ENCODE measurements around the gene IGF2. TPM values are rescaled to one million over a fixed set of nuclear protein-coding genes. Genes with fewer than 3 reads are reported as not detected.

Gene IGF2
- polyA plus RNA-seq, 1 donor (not counting 4 experiments of a cell fraction or from before 2014, with no cell fraction given) = not detected

DNA sequence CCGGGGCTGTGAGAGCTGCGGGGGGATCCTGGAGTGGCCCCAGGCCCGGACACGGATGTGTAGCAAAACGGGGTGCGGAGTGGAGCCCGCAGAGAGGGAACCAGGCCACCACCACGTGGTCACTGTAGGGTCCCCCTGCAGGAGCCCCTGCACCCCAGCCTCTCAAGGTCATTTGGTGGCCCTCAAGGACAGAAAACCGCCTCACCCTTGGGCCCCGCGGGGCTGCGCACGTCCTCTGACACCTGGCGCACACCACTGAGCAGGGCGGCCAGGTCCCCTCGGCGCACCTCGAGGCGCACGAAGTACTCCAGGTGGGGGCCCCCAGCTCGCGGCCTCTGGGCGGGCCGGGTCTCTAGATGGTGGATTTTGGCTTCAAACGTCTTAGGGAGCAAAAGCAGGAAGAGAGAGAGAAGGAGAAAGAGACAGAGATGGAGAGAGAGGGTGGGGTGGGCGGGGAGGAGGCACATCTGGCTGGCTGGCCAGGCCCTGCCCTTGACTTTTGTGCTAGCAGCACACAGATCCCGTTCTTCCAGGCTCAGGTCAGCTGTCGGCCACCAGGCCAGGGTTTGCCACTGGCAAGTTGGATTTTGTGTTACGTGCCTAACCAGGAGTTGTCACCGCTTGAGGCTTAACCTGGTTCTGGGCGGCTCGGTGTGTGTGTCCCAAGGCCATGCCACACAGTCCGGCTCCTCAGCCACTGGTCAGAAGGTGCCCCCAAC, 29.3 kb upstream of the IGF2 start:
- H3K4me1 ChIP-seq (ENCODE audit: control insufficient read depth, extremely low read depth, insufficient read depth, low read length) = no peaks in the 10 kb centered on the region
- no peak overlapping the region for H2AFZ ChIP-seq (ENCODE audit: control insufficient read depth, low read length)
- FAIRE-seq = no peak
- no peak for DNase-seq (ENCODE audit: low read depth, low spot score)
- H3K9me3 ChIP-seq (ENCODE audit: control insufficient read depth, low read depth, low read length) = no peaks in the 10 kb centered on the region
- H4K20me1 ChIP-seq (ENCODE audit: control insufficient read depth, extremely low read depth, insufficient read depth, low read length) = no peaks in the 10 kb centered on the region
- no peak overlapping the region for H3K4me2 ChIP-seq (ENCODE audit: control insufficient read depth, extremely low read depth, insufficient read depth, low read depth, low read length)
- H3K27me3 ChIP-seq (ENCODE audit: control insufficient read depth, extremely low read depth, insufficient read depth, low read length) = no peaks in the 10 kb centered on the region
- H3K79me2 ChIP-seq (ENCODE audit: control insufficient read depth, insufficient read depth, low read length) = no peaks in the 10 kb centered on the region
- TF ChIP-seq, protein P1, sequence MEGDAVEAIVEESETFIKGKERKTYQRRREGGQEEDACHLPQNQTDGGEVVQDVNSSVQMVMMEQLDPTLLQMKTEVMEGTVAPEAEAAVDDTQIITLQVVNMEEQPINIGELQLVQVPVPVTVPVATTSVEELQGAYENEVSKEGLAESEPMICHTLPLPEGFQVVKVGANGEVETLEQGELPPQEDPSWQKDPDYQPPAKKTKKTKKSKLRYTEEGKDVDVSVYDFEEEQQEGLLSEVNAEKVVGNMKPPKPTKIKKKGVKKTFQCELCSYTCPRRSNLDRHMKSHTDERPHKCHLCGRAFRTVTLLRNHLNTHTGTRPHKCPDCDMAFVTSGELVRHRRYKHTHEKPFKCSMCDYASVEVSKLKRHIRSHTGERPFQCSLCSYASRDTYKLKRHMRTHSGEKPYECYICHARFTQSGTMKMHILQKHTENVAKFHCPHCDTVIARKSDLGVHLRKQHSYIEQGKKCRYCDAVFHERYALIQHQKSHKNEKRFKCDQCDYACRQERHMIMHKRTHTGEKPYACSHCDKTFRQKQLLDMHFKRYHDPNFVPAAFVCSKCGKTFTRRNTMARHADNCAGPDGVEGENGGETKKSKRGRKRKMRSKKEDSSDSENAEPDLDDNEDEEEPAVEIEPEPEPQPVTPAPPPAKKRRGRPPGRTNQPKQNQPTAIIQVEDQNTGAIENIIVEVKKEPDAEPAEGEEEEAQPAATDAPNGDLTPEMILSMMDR (optimal IDR thresholded peaks at IDR 0.05 in 1 of 3, IDR thresholded peaks at IDR 0.05 in 1 of 3, conservative IDR thresholded peaks at IDR 0.05 in 1 of 3; ENCODE audit: extremely low read depth in 1 of 3, insufficient read depth in 2 of 3, low read length in 3 of 3) = no peak
- no peak for TF ChIP-seq EZH2 (IDR thresholded peaks at IDR 0.05; ENCODE audit: low read length)
- no peaks in the 10 kb centered on the region for H3K36me3 ChIP-seq (ENCODE audit: control insufficient read depth in 2 of 2, extremely low read depth in 1 of 2, insufficient read depth in 2 of 2, low read length in 2 of 2)
- H3K27ac ChIP-seq (ENCODE audit: control insufficient read depth, insufficient read depth, low read length) = no peak overlapping the region
- H3K4me3 ChIP-seq (ENCODE audit: control insufficient read depth in 2 of 3, extremely low read depth in 1 of 3, insufficient read depth in 2 of 3, low read depth in 1 of 3, low read length in 3 of 3) = no peak overlapping the region
- no peak overlapping the region for H3K9ac ChIP-seq (ENCODE audit: control insufficient read depth, extremely low read depth, insufficient read depth, low read length)
- dilution Hi-C loops (cut with MboI; ENCODE audit: extremely low pct_ligation_motif_present, low sequenced_read_pairs) = no loop called here
- H3K9me1 ChIP-seq (ENCODE audit: control insufficient read depth, extremely low read depth, insufficient read depth, low read length) = no peaks in the 10 kb centered on the region

DNA sequence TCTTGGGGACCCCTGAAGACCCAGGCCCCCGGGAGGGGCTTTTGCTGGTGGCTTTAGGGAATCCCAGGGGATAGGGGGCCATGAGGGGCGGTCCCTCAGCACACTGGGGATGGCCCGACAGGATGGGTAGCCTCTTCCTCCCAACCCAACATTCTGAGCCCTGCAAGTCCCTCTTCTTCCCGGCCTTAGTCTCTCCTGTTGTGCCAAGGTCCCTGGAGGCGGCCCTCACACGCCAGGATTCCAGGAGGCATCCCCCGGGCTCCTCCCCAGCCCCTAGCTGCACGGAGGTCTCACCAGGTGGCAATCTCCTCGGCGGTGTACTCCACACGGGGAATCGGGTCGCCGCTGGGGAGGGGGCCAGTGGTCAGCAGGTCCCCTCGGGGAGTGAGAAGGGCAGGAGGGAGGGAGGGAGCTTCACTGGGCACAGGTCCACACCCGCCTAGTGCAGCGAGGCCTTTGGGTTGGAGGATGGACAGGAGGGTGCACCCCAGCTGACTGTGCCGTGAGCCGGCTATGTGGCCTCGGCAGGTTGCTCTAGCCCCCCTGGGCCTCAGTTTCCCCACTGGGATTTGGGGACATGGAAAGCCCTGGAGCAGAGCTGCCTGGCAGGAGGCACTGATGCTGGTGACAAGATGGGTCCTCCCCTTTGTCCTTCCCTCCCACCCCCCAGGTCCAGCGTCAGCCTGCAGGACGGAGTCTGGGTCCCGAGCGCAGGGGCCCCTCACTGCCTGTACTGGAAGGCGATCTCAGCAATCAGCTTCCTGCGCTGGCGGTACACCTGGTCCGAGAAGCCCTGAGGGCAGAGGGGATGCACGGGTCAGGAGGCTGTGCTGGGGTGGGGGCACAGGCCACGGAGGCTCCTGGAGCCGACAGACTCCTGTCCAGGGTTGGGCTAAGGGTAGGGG, 28.2 kb upstream of the IGF2 start:
- no peak overlapping the region for H2AFZ ChIP-seq (ENCODE audit: control insufficient read depth, low read length)
- H3K79me2 ChIP-seq (ENCODE audit: control insufficient read depth, insufficient read depth, low read length) = no peaks in the 10 kb centered on the region
- H3K4me3 ChIP-seq (ENCODE audit: control insufficient read depth in 2 of 3, extremely low read depth in 1 of 3, insufficient read depth in 2 of 3, low read depth in 1 of 3, low read length in 3 of 3) = no peak overlapping the region
- no peaks in the 10 kb centered on the region for H3K9me1 ChIP-seq (ENCODE audit: control insufficient read depth, extremely low read depth, insufficient read depth, low read length)
- DNase-seq (ENCODE audit: low read depth, low spot score) = no peak
- no peak for FAIRE-seq
- TF ChIP-seq, protein P1 (optimal IDR thresholded peaks at IDR 0.05 in 1 of 3, IDR thresholded peaks at IDR 0.05 in 1 of 3, conservative IDR thresholded peaks at IDR 0.05 in 1 of 3; ENCODE audit: extremely low read depth in 1 of 3, insufficient read depth in 2 of 3, low read length in 3 of 3) = no peak
- no peak for TF ChIP-seq EZH2 (IDR thresholded peaks at IDR 0.05; ENCODE audit: low read length)
- H3K4me1 ChIP-seq (ENCODE audit: control insufficient read depth, extremely low read depth, insufficient read depth, low read length) = no peaks in the 10 kb centered on the region
- H3K27ac ChIP-seq (ENCODE audit: control insufficient read depth, insufficient read depth, low read length) = no peak overlapping the region
- H3K9me3 ChIP-seq (ENCODE audit: control insufficient read depth, low read depth, low read length) = no peaks in the 10 kb centered on the region
- no peaks in the 10 kb centered on the region for H3K27me3 ChIP-seq (ENCODE audit: control insufficient read depth, extremely low read depth, insufficient read depth, low read length)
- H3K36me3 ChIP-seq (ENCODE audit: control insufficient read depth in 2 of 2, extremely low read depth in 1 of 2, insufficient read depth in 2 of 2, low read length in 2 of 2) = no peaks in the 10 kb centered on the region
- H4K20me1 ChIP-seq (ENCODE audit: control insufficient read depth, extremely low read depth, insufficient read depth, low read length) = no peaks in the 10 kb centered on the region
- no peak overlapping the region for H3K4me2 ChIP-seq (ENCODE audit: control insufficient read depth, extremely low read depth, insufficient read depth, low read depth, low read length)
- dilution Hi-C loops (cut with MboI; ENCODE audit: extremely low pct_ligation_motif_present, low sequenced_read_pairs) = no loop called here
- H3K9ac ChIP-seq (ENCODE audit: control insufficient read depth, extremely low read depth, insufficient read depth, low read length) = no peak overlapping the region
